ENCODE results near the gene LCE1E.

DNA sequence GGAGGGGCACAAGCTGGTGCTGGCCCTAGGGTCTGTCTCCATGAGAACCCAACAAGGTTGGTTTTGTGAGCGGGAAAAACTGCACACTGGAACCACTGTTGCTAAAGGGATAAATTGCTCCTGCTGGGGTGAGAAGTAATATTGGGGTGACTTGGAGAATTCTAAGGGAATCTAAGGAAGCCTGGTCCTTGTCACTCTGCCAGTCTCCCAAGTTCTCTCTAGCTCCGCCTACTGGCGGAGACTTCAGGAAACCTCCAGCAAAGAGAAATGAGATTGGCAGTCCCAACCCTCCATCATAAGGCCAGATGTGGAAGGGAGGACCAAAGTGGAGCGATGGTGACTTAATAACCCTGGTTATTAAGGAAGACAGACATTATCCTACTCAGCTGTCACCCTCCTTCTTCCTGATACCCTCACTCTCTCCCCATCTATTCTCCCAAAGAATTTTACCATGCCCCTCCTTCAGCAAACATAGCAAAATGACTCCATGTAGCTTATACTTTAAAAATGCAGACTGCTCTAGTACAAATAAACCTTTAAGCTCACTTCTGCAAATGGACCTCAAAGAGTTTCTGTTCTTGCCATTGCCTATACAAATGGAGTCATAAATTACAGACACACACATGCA lies 8.4 kb upstream of the LCE1E start:
- no peak for TF ChIP-seq CTCF (IDR thresholded peaks at IDR 0.05 in 4 of 5, conservative IDR thresholded peaks at IDR 0.05 in 1 of 5)
- TF ChIP-seq POLR2A (IDR thresholded peaks at IDR 0.05) = no peak

All from gastrocnemius medialis (tissue), 4 donors.